Progenitor cell of endocrine pancreas (in vitro differentiated cells): ENCODE data around the gene NEU2. TPM values are rescaled to one million over a fixed set of nuclear protein-coding genes. Genes with fewer than 3 reads are reported as not detected.
"Not testable (repeated sequence)": the region's sequence is repeated elsewhere in the genome, so short reads cannot be mapped to it uniquely, and the experiment has no call there.

Experiments used
- DNase-seq: peaks from one replicate; pipeline ENCODE4 v3.0.0; 2021; ENCODE audit warnings: low spot score; ENCODE audit not compliant: unreplicated experiment
- H3K27ac Mint-ChIP-seq: 2 replicates; pipeline ENCODE4 v1.8.0; 2021; ENCODE audit warnings: mild to moderate bottlenecking, moderate library complexity, mixed read lengths
- H3K27me3 Mint-ChIP-seq: 2 replicates; pipeline ENCODE4 v1.8.0; 2021; ENCODE audit warnings: mixed read lengths
- H3K36me3 Mint-ChIP-seq: 2 replicates; pipeline ENCODE4 v1.8.0; 2022; ENCODE audit warnings: mixed read lengths; ENCODE audit not compliant: insufficient read depth
- H3K4me1 Mint-ChIP-seq: 2 replicates; pipeline ENCODE4 v1.8.0; 2021; ENCODE audit warnings: low read depth, mixed read lengths
- H3K4me3 Mint-ChIP-seq: 2 replicates; pipeline ENCODE4 v1.8.0; 2021; ENCODE audit warnings: low read depth, mild to moderate bottlenecking, moderate library complexity, mixed read lengths
- H3K9me3 Mint-ChIP-seq: 2 replicates; pipeline ENCODE4 v1.8.0; 2021; ENCODE audit warnings: low read depth, mixed read lengths
- CTCF ChIP-seq: fragments of 200-600 bp; sonication (generic); IDR thresholded peaks from one replicate; pipeline ENCODE4 v1.5.0; 2021; ENCODE audit warnings: antibody characterized with exemption, mild to moderate bottlenecking; ENCODE audit not compliant: unreplicated experiment
- total RNA-seq: library from RNA; stranded (reverse); gene quantifications from 2 replicates; pipeline ENCODE4 v1.2.1, GENCODE V29; 2021

NEU2 gene
- total RNA-seq, 1 donor from 2014 or later, result not detected

- Mint-ChIP-seq H3K27me3 (no peaks in the 10 kb centered on the region), H3K4me3 (no peak overlapping the region), H3K27ac (no peak overlapping the region), H3K9me3 (peaks cover 4% of the 10 kb centered on the region), H3K4me1 (no peaks in the 10 kb centered on the region), H3K36me3 (no peaks in the 10 kb centered on the region)
- no peak for TF ChIP-seq CTCF
- DNase-seq, result no peak
Observed at GRCh38 chr2:233017947-233018346, 14.5 kb upstream of the NEU2 start.

GRCh38 chr2:233019610-233020009, 12.9 kb upstream of the NEU2 start:
- H3K27ac Mint-ChIP-seq, H3K4me1 Mint-ChIP-seq, DNase-seq, H3K9me3 Mint-ChIP-seq, H3K4me3 Mint-ChIP-seq, H3K27me3 Mint-ChIP-seq, H3K36me3 Mint-ChIP-seq: not testable (repeated sequence)

- no peak for TF ChIP-seq CTCF
- H3K36me3 Mint-ChIP-seq, result no peaks in the 10 kb centered on the region
- no peaks in the 10 kb centered on the region for H3K27me3 Mint-ChIP-seq
- DNase-seq, result no peak
- H3K4me3 Mint-ChIP-seq, result no peak overlapping the region
- H3K27ac Mint-ChIP-seq, result no peak overlapping the region
- H3K9me3 Mint-ChIP-seq, result peaks cover 2% of the 10 kb centered on the region
- H3K4me1 Mint-ChIP-seq, result no peaks in the 10 kb centered on the region
Observed at GRCh38 chr2:233020454-233020853, 12.0 kb upstream of the NEU2 start.

GRCh38 chr2:233021771-233022170, 10.7 kb upstream of the NEU2 start:
- no peaks in the 10 kb centered on the region for H3K4me1 Mint-ChIP-seq
- H3K9me3 Mint-ChIP-seq, result no peaks in the 10 kb centered on the region
- DNase-seq, result no peak
- peak overlapping the region; percentile 8 for H3K27ac Mint-ChIP-seq
- H3K4me3 Mint-ChIP-seq, result no peak overlapping the region
- TF ChIP-seq CTCF, result no peak
- no peaks in the 10 kb centered on the region for H3K27me3 Mint-ChIP-seq
- H3K36me3 Mint-ChIP-seq, result no peaks in the 10 kb centered on the region

GRCh38 chr2:233022561-233022960, 9.9 kb upstream of the NEU2 start:
- H3K4me3 Mint-ChIP-seq, result no peak overlapping the region
- no peaks in the 10 kb centered on the region for H3K9me3 Mint-ChIP-seq
- H3K27ac Mint-ChIP-seq, result no peak overlapping the region

More at GRCh38 chr2:233022561-233022960, 9.9 kb upstream of the NEU2 start:
- Mint-ChIP-seq H3K27me3 (no peaks in the 10 kb centered on the region), H3K36me3 (no peaks in the 10 kb centered on the region), H3K4me1 (no peaks in the 10 kb centered on the region)
- DNase-seq, result no peak
- TF ChIP-seq CTCF, result no peak
